PC-3 (cell line): Measurements from ENCODE around the gene ATP13A3. TPM values are rescaled to one million over a fixed set of nuclear protein-coding genes. Genes with fewer than 3 reads are reported as not detected.

Experiments
- ATAC-seq: fragments of 200-7000 bp; cut with Tn5 transposase; 2 replicates; pipeline ENCODE4 v1.9.1; 2020; ENCODE audit warnings: mild to moderate bottlenecking, moderate library complexity
- BruUV-seq: library from RNA; stranded (reverse); fragments of 400-500 nt; replicated peaks from 2 replicates; lab custom pipeline; 2021; lab: Mats Ljungman, UMichigan
- CTCF ChIA-PET: fragments of 300-600 bp; sonication (Branson Sonifier 250); formaldehyde crosslinking; loops from one replicate; lab custom pipeline; 2022; ENCODE audit warnings: antibody characterized with exemption; lab: Charles Lee
- POLR2A ChIA-PET: fragments of 300-600 bp; sonication (Branson Sonifier 250); formaldehyde crosslinking; loops from one replicate; lab custom pipeline; 2022; ENCODE audit warnings: antibody characterized with exemption; ENCODE audit not compliant: unreplicated experiment; lab: Charles Lee
- DNase-seq: peaks from one replicate; pipeline ENCODE4 v3.0.0-alpha.2; 2015
- H2AFZ ChIP-seq: fragments of 300-600 bp; sonication (generic); 2 replicates; pipeline ENCODE4 v1.6.0; 2016; ENCODE audit warnings: antibody characterized with exemption, low read length
- H3F3A ChIP-seq: fragments of 300-600 bp; sonication (generic); one replicate; pipeline ENCODE4 v1.6.0; 2017; ENCODE audit warnings: antibody characterized with exemption, low read length, control low read depth, mild to moderate bottlenecking; ENCODE audit not compliant: unreplicated experiment
- H3K27ac ChIP-seq: fragments of 300-600 bp; sonication (generic); 2 replicates; pipeline ENCODE4 v1.5.1; 2016; ENCODE audit warnings: mild to moderate bottlenecking, low read length
- H3K27me3 ChIP-seq: fragments of 300-600 bp; sonication (generic); 2 replicates; pipeline ENCODE4 v1.6.1; 2016; ENCODE audit warnings: low read length, mixed read lengths
- H3K36me3 ChIP-seq: fragments of 300-600 bp; sonication (generic); 2 replicates; pipeline ENCODE4 v1.6.1; 2016; ENCODE audit warnings: low read depth, mixed run types, low read length, mixed read lengths
- H3K4me1 ChIP-seq: fragments of 300-600 bp; sonication (generic); 2 replicates; pipeline ENCODE4 v1.5.1; 2016; ENCODE audit warnings: low read length; ENCODE audit not compliant: insufficient read depth
- H3K4me2 ChIP-seq: fragments of 300-600 bp; sonication (generic); 2 replicates; pipeline ENCODE4 v1.6.0; 2016; ENCODE audit warnings: low read length
- H3K4me3 ChIP-seq: fragments of 300-600 bp; sonication (generic); 2 replicates; pipeline ENCODE4 v1.5.1; 2016; ENCODE audit warnings: mild to moderate bottlenecking, low read length, mixed read lengths
- H3K79me2 ChIP-seq: fragments of 300-600 bp; sonication (generic); 2 replicates; pipeline ENCODE4 v1.6.1; 2017; ENCODE audit warnings: low read length, mixed read lengths
- H3K9ac ChIP-seq: fragments of 300-600 bp; sonication (generic); 2 replicates; pipeline ENCODE4 v1.6.0; 2016; ENCODE audit warnings: mild to moderate bottlenecking, low read length
- H3K9me2 ChIP-seq: fragments of 300-600 bp; sonication (generic); replicated peaks from 2 replicates; pipeline ENCODE4 v1.6.1; 2016; ENCODE audit warnings: mixed run types, low read length, mixed read lengths
- H3K9me3 ChIP-seq: fragments of 300-600 bp; sonication (generic); 2 replicates; pipeline ENCODE4 v1.6.1; 2016; ENCODE audit warnings: low read length, mixed read lengths
- H4K20me1 ChIP-seq: fragments of 300-600 bp; sonication (generic); 2 replicates; pipeline ENCODE4 v1.6.1; 2016; ENCODE audit warnings: low read length, mixed read lengths
- CTCF ChIP-seq: fragments of 300-600 bp; sonication (generic); conservative IDR thresholded peaks from 2 replicates; pipeline ENCODE4 v1.5.1; 2017; ENCODE audit warnings: antibody characterized with exemption, low read depth, mild to moderate bottlenecking, low read length
- EZH2 ChIP-seq: fragments of 300-600 bp; sonication (generic); IDR thresholded peaks from one replicate; pipeline ENCODE4 v1.6.1; 2017; ENCODE audit warnings: antibody characterized with exemption, mild to moderate bottlenecking, low read length; ENCODE audit not compliant: unreplicated experiment
- EZH2phosphoT487 ChIP-seq: fragments of 300-600 bp; sonication (generic); IDR thresholded peaks from 2 replicates; pipeline ENCODE4 v1.6.1; 2018; ENCODE audit warnings: mild to moderate bottlenecking, antibody characterized with exemption, low read length, borderline replicate concordance
- intact Hi-C: fragments of 100-400 bp; cut with micrococcal nuclease; formaldehyde crosslinking; loops from 2 replicates; pipeline ENCODE4 v1.9.0; 2023
- total RNA-seq: library from RNA; depleted of rRNA; stranded (reverse); fragments of >200 nt; gene quantifications from 2 replicates; pipeline ENCODE4 v1.2.3, GENCODE V29; 2014

Gene ATP13A3
- total RNA-seq, 1 experiment from 2014 or later: 69.4 TPM

- H3F3A ChIP-seq: no peaks in the 10 kb centered on the region
- POLR2A ChIA-PET: no interaction called here
- no peaks in the 10 kb centered on the region for H3K27me3 ChIP-seq
- H3K9me2 ChIP-seq: no peaks in the 10 kb centered on the region
- DNase-seq (no peak), ATAC-seq (no peak)
- no peaks in the 10 kb centered on the region for H3K9me3 ChIP-seq
- peaks cover 17% of the 10 kb centered on the region; the same call in 1 of the 2 replicates for H3K36me3 ChIP-seq
- H3K27ac ChIP-seq: no peak overlapping the region
- no peak for TF ChIP-seq CTCF
- no peak for TF ChIP-seq EZH2
- no peak for TF ChIP-seq EZH2phosphoT487
- no peak overlapping the region for H3K4me3 ChIP-seq
- H4K20me1 ChIP-seq: peaks cover 12% of the 10 kb centered on the region
- H3K9ac ChIP-seq: no peak overlapping the region
- H3K4me2 ChIP-seq: no peak overlapping the region
- no TSS peak for BruUV-seq
- peaks cover 98% of the 10 kb centered on the region for H3K79me2 ChIP-seq
- H2AFZ ChIP-seq: no peak overlapping the region
- CTCF ChIA-PET: no interaction called here
- intact Hi-C loops: no loop called here
- H3K4me1 ChIP-seq: no peaks in the 10 kb centered on the region
Observed at GRCh38 chr3:194474675-194475074, 12.1 kb downstream of the ATP13A3 start.

- BruUV-seq: no TSS peak
- H3K79me2 ChIP-seq: peaks cover 100% of the 10 kb centered on the region
- no peaks in the 10 kb centered on the region for H3K27me3 ChIP-seq
- H3K27ac ChIP-seq: no peak overlapping the region
- no peak overlapping the region for H3K9ac ChIP-seq
- H3K9me3 ChIP-seq: no peaks in the 10 kb centered on the region
- H2AFZ ChIP-seq: no peak overlapping the region
- no peaks in the 10 kb centered on the region for H3K4me1 ChIP-seq
- ChIA-PET CTCF (interaction anchor here (0.5 to 1.4 kb wide), 20 partner anchors 12 to 372 kb away, joined by 3 to 28 read pairs (median 4); no protein-coding TSS in a partner anchor), POLR2A (interaction anchor here (0.5 to 0.7 kb wide), 2 partner anchors 14 to 154 kb away, joined by 4 to 6 read pairs; no protein-coding TSS in a partner anchor)
- TF ChIP-seq CTCF (peak; percentile 95), EZH2 (no peak), EZH2phosphoT487 (no peak)
- ATAC-seq: peak; percentile 84
- intact Hi-C loops: loop anchor here (1.0 kb wide), 3 partner anchors 55 to 122 kb away; no protein-coding TSS in a partner anchor
- DNase-seq: peak; percentile 85
- H3K9me2 ChIP-seq: no peaks in the 10 kb centered on the region
- peaks cover 1% of the 10 kb centered on the region; the same call in 1 of the 2 replicates for H3K36me3 ChIP-seq
- H4K20me1 ChIP-seq: peaks cover 12% of the 10 kb centered on the region
- H3K4me2 ChIP-seq: no peak overlapping the region
- no peaks in the 10 kb centered on the region for H3F3A ChIP-seq
- H3K4me3 ChIP-seq: no peak overlapping the region
Observed at GRCh38 chr3:194472290-194472920, 14.4 kb downstream of the ATP13A3 start.

- ChIA-PET CTCF (interaction anchor here (0.5 to 1.4 kb wide), 19 partner anchors 12 to 372 kb away, joined by 3 to 28 read pairs (median 4); no protein-coding TSS in a partner anchor), POLR2A (interaction anchor here (0.5 to 0.7 kb wide), 2 partner anchors 14 to 155 kb away, joined by 4 to 6 read pairs; no protein-coding TSS in a partner anchor)
- Histone ChIP-seq H3K36me3 (no peaks in the 10 kb centered on the region), H3K4me2 (no peak overlapping the region), H3F3A (no peaks in the 10 kb centered on the region), H2AFZ (no peak overlapping the region), H3K4me3 (no peak overlapping the region), H3K4me1 (peaks cover 5% of the 10 kb centered on the region), H4K20me1 (peaks cover 17% of the 10 kb centered on the region), H3K9ac (no peak overlapping the region), H3K9me2 (no peaks in the 10 kb centered on the region), H3K27ac (no peak overlapping the region), H3K79me2 (peaks cover 100% of the 10 kb centered on the region), H3K27me3 (no peaks in the 10 kb centered on the region), H3K9me3 (no peaks in the 10 kb centered on the region)
- BruUV-seq: no TSS peak
- TF ChIP-seq EZH2 (no peak), CTCF (no peak), EZH2phosphoT487 (no peak)
- intact Hi-C loops: loop anchor here (1.0 kb wide), 3 partner anchors 55 to 122 kb away; no protein-coding TSS in a partner anchor
- ATAC-seq (no peak), DNase-seq (no peak)
Observed at GRCh38 chr3:194471863-194472262, 14.9 kb downstream of the ATP13A3 start.
